Measurements from ENCODE around the gene MTG2. TPM values are rescaled to one million over a fixed set of nuclear protein-coding genes. Genes with fewer than 3 reads are reported as not detected.

MTG2 gene
- total RNA-seq, 1 donor from 2014 or later, result 31.5 TPM

DNA sequence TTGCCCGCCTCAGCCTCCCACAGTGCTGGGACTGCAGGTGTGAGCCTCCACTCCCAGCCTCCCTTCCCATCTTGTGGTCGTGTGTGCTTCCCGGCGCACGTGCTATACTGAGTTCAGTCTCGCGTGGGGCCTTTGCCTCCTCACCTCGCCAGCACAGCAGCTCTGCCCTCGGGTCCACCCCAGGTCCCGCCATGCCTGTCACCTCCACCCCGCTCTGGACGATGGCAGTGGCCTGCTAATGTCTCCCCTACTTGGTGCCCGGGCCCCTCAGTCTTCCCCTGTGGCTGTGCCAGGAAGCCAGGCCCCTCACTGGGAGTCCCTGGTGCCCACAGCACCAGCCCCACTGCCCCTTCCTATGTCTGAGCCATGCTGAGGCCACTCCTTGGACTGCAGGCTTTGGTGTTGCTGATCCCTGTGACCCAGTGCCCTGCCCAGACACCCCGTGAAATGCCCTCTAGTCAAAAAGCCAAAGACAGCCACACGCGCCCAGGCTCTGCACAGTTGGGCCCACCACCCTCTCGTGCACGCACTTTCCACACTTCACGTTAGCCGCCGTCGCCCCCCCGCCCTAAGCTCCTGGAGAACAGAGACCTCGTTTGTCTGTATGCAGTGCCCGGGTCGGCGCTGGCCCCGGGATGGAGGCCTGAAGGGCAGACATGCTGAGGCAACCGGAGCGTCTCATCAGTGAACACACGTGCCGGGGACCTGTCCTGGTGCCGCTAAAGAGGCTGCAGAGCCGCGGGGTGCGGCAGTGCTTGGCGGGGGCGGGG, 23.0 kb downstream of the MTG2 start:
- Mint-ChIP-seq H3K9me3 (ENCODE audit: unreplicated experiment) (no peaks in the 10 kb centered on the region), H3K4me1 (ENCODE audit: low read depth, unreplicated experiment) (no peaks in the 10 kb centered on the region), H3K27me3 (ENCODE audit: low read depth, unreplicated experiment) (peaks cover 2% of the 10 kb centered on the region), H3K36me3 (ENCODE audit: low read depth, unreplicated experiment) (peaks cover 12% of the 10 kb centered on the region), H3K4me3 (ENCODE audit: unreplicated experiment) (no peak overlapping the region), H3K27ac (ENCODE audit: unreplicated experiment) (no peak overlapping the region)
- H3K36me3 ChIP-seq (ENCODE audit: insufficient read depth, low read length), result no peaks in the 10 kb centered on the region
- TF ChIP-seq EZH2 (IDR thresholded peaks at IDR 0.05; ENCODE audit: insufficient read depth, low read length), result no peak
- TF ChIP-seq, protein P1, sequence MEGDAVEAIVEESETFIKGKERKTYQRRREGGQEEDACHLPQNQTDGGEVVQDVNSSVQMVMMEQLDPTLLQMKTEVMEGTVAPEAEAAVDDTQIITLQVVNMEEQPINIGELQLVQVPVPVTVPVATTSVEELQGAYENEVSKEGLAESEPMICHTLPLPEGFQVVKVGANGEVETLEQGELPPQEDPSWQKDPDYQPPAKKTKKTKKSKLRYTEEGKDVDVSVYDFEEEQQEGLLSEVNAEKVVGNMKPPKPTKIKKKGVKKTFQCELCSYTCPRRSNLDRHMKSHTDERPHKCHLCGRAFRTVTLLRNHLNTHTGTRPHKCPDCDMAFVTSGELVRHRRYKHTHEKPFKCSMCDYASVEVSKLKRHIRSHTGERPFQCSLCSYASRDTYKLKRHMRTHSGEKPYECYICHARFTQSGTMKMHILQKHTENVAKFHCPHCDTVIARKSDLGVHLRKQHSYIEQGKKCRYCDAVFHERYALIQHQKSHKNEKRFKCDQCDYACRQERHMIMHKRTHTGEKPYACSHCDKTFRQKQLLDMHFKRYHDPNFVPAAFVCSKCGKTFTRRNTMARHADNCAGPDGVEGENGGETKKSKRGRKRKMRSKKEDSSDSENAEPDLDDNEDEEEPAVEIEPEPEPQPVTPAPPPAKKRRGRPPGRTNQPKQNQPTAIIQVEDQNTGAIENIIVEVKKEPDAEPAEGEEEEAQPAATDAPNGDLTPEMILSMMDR (IDR thresholded peaks at IDR 0.05; ENCODE audit: insufficient read depth, low read depth, low read length), result no peak
- no peak for FAIRE-seq
- no peak for DNase-seq (ENCODE audit: low read depth)
- peaks cover 2% of the 10 kb centered on the region for H3K27me3 ChIP-seq (ENCODE audit: insufficient read depth, low read length)
- H3K4me1 ChIP-seq (ENCODE audit: insufficient read depth, low read length), result peaks cover 8% of the 10 kb centered on the region
- no peaks in the 10 kb centered on the region for H3K79me2 ChIP-seq (ENCODE audit: insufficient read depth, low read length)
- H3K4me2 ChIP-seq (ENCODE audit: low read length), result no peak overlapping the region
- no peak overlapping the region for H2AFZ ChIP-seq (ENCODE audit: low read depth, low read length)
- H4K20me1 ChIP-seq (ENCODE audit: insufficient read depth, low read length), result peaks cover 15% of the 10 kb centered on the region
- no peak overlapping the region for H3K27ac ChIP-seq (ENCODE audit: low read depth, low read length)
- no peak overlapping the region for H3K4me3 ChIP-seq (ENCODE audit: insufficient read depth, low read depth, low read length)
- no peak overlapping the region for H3K9ac ChIP-seq (ENCODE audit: low read length)
- H3K9me3 ChIP-seq (ENCODE audit: insufficient read depth, low read depth, low read length), result no peaks in the 10 kb centered on the region

DNA sequence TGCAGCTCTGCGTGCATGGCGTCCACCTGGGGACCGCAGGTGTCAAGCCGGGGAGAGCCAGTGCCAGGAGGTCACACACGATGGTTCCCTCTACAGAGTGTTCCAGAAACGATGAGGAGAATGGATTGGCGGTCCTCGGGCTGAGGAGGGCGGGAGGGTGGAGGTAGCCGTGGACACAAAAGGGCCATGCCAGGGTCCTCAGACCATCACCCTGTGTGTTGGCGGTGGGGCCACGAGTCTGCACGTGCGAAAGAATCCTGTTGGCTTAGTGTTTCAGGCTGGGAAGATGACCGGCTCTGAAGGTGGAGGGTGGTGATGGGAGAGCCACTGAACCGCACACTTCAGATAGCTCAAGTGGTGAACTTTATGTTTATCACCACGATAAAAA, 23.6 kb downstream of the MTG2 start:
- TF ChIP-seq, protein P1 (IDR thresholded peaks at IDR 0.05; ENCODE audit: insufficient read depth, low read depth, low read length), result no peak
- no peak for TF ChIP-seq EZH2 (IDR thresholded peaks at IDR 0.05; ENCODE audit: insufficient read depth, low read length)
- FAIRE-seq (no peak), DNase-seq (ENCODE audit: low read depth) (no peak)
- Mint-ChIP-seq H3K36me3 (ENCODE audit: low read depth, unreplicated experiment) (peaks cover 10% of the 10 kb centered on the region), H3K4me1 (ENCODE audit: low read depth, unreplicated experiment) (no peaks in the 10 kb centered on the region), H3K27me3 (ENCODE audit: low read depth, unreplicated experiment) (peaks cover 5% of the 10 kb centered on the region), H3K9me3 (ENCODE audit: unreplicated experiment) (no peaks in the 10 kb centered on the region), H3K27ac (ENCODE audit: unreplicated experiment) (no peak overlapping the region), H3K4me3 (ENCODE audit: unreplicated experiment) (no peak overlapping the region)
- H3K79me2 ChIP-seq (ENCODE audit: insufficient read depth, low read length), result no peaks in the 10 kb centered on the region
- H3K4me2 ChIP-seq (ENCODE audit: low read length), result no peak overlapping the region
- H3K4me3 ChIP-seq (ENCODE audit: insufficient read depth, low read depth, low read length), result no peak overlapping the region
- H3K27me3 ChIP-seq (ENCODE audit: insufficient read depth, low read length), result peaks cover 2% of the 10 kb centered on the region
- no peak overlapping the region for H3K9ac ChIP-seq (ENCODE audit: low read length)
- H3K27ac ChIP-seq (ENCODE audit: low read depth, low read length), result no peak overlapping the region
- no peaks in the 10 kb centered on the region for H3K9me3 ChIP-seq (ENCODE audit: insufficient read depth, low read depth, low read length)
- peaks cover 15% of the 10 kb centered on the region for H4K20me1 ChIP-seq (ENCODE audit: insufficient read depth, low read length)
- H3K36me3 ChIP-seq (ENCODE audit: insufficient read depth, low read length), result no peaks in the 10 kb centered on the region
- no peak overlapping the region for H2AFZ ChIP-seq (ENCODE audit: low read depth, low read length)
- H3K4me1 ChIP-seq (ENCODE audit: insufficient read depth, low read length), result peaks cover 8% of the 10 kb centered on the region

Data from astrocyte (in vitro differentiated cells and primary cell).